Renal cortical epithelial cell (primary cell): ENCODE results near the gene C5orf34. TPM values are rescaled to one million over a fixed set of nuclear protein-coding genes. Genes with fewer than 3 reads are reported as not detected.
A peak's percentile ranks its signal among the peaks of the same experiment; 100 is the strongest.
"Not testable (repeated sequence)": the region's sequence is repeated elsewhere in the genome, so short reads cannot be mapped to it uniquely, and the experiment has no call there.

Source experiments
- DNase-seq: peaks from one replicate; pipeline ENCODE4 v3.0.0-alpha.2; 2011; ENCODE audit warnings: low read depth
- total RNA-seq: library from RNA; depleted of rRNA; stranded (reverse); fragments of >200 nt; gene quantifications from 2 replicates; pipeline ENCODE4 v1.2.3, GENCODE V29; 2014

Gene C5orf34
- total RNA-seq, 1 donor from 2014 or later = 1.7 TPM

DNA sequence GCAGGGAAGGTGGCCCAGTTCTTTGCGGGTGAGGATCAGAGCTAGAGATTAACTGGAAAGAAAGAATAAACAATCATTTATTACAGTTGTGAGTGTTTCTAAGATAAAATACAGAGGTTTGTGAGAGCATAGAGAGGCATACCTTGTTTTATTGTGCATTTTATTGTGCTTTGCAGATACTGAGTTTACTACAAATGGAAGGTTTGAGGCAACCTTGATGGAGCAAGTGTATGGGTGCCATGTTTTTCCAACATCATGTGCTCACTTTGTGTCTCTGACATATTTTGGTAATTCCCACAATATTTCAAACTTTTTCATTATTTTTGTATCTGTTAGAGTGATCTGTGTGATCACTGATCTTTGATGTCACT lies 715 bp upstream of the C5orf34 start:
- no peak for DNase-seq

- DNase-seq = peak; percentile 72
Observed at GRCh38 chr5:43514471-43514815, 505 bp downstream of the C5orf34 start.

DNA sequence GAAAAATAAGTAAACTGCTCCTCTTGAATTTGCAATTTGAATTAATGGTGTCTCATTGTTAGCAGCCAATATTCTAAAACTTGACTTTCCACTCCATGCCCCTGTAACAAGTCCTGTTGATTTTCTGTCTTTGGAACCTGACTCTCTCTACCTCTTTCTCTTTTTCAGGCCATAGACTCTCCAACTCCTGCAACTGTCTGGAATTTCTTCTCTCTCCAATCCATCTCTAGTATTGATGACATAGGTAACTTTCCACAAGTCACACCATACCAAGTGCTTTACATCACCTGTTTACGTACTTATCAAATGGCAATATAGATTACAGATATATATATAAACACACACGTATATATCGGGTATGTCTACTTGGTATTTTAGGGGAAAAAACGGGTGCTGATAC lies 923 bp downstream of the C5orf34 start:
- DNase-seq = peak; percentile 9

- DNase-seq = not testable (repeated sequence)
Observed at GRCh38 chr5:43511062-43511461, 3.9 kb downstream of the C5orf34 start.

DNA sequence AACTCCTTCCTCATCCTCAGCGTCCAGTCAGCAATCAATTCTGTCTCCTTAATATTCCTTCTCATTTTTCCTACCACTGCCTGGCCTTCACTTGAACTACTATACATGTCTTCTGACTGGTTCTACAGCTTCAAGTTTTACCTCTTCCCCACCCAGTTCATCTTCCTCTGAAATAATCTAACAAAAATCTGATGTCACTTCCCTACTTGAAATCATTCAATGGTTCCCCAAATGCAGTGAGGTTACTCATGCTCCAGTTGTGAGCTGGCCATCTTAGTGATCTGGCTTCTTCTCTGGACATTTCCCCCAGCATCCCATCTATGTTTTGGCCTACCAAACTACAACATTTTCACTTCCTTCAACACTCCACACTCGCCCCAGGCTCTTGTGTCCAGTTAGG lies 16.4 kb downstream of the C5orf34 start:
- no peak for DNase-seq

- DNase-seq = no peak
Observed at GRCh38 chr5:43497311-43498104, 17.4 kb downstream of the C5orf34 start.

DNA sequence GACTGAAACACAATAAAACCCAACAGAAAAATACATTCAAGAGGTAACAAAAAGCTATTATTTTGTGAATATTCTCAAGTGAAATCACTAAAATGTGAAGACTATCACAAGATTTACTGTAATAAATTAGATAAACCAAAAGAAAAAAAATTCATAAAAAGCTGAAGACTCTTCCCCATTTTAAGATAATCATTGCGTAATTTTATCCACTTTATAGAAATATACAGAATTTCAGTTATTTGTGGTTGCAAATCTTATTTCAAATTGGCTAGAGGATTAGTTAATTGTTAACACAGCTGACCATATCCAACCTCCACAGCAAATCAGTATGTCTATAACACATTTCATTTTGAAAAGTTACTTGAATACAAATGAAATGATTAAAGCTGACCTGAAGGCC lies 23.6 kb downstream of the C5orf34 start:
- DNase-seq = no peak

GRCh38 chr5:43486353-43486752 lies 28.6 kb downstream of the C5orf34 start:
- DNase-seq = no peak

DNA sequence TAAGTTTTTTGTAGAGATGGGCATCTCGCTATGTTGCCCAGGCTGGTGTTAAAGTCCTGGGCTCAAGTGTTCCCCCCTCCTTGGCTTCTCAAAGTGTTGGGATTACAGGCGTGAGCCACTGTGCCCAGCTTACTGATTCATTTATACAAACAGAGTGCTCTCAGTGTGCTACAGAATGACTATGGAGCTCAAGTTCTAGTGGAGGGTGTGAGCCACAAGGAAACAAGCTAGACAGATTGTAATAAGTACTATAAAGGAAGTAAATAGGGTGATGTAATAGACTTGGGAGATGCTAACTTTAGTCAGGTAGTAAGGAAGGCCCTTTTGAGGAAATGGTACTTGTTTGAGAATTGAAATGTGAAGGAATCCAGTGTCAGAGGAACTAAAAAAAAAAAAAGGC lies 29.5 kb downstream of the C5orf34 start:
- peak; percentile 27 for DNase-seq

- DNase-seq = peak; percentile 80
Observed at GRCh38 chr5:43484106-43484849, 30.7 kb downstream of the C5orf34 start.

- DNase-seq = peak; percentile 84
Observed at GRCh38 chr5:43483298-43484105, 31.4 kb downstream of the C5orf34 start, which contains the start of gene TMEM267. Gene TMEM267 (minus strand): TSS chr5:43483865. CDS start chr5:43453969, 29,896 bp downstream.

- DNase-seq = peak; percentile 29
Observed at GRCh38 chr5:43482490-43483297, 32.3 kb downstream of the C5orf34 start.

DNA sequence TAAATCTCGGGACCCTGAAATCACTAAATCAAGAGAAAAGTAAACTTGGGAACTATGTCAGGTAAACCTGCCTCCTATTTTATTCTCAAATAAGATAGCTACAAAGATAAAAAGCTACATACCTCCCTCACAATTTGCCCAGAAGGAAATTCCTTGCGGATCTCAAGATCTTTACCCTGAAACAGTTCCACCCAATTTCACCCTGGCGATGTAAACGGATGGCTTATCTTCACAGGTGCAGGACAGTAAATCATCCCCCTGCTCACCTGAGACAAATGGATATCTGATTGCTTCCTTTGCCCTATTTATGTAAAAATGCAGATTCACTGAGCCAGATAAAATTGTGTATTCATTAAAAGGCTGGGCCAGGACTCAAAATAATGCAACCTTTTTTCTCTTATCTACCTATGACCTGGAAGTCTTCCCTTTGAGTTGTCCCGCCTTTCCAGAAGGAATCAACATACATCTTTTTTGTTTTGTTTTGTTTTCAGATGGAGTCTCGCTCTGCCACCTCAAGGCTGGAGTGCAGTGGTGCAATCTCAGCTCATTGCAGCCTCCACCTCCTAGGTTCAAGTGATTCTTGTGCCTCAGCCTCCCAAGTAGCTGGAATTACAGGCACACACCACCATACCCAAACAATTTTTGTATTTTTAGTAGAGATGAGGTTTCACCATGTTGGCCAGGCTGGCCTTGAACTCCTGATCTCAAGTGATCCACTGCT lies 45.1 kb downstream of the C5orf34 start:
- DNase-seq = peak; percentile 2

DNA sequence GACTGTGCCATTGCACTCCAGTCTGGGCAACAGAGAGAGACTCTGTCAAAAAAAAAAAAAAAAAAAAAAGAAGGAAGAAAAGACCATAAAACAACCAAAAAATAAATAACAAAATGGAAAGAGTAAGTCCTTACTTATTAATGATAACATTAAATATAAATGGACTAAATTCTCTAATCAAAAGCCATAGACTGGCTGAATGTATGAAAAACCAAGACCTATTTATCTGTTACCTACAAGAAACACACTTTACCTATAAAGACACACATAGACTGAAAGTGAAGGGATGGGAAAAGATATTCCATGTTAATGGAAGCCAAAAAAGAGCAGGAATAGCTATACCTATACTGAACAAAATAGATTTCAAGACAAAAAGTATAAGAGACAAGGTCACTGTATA lies 47.8 kb downstream of the C5orf34 start:
- no peak for DNase-seq

DNA sequence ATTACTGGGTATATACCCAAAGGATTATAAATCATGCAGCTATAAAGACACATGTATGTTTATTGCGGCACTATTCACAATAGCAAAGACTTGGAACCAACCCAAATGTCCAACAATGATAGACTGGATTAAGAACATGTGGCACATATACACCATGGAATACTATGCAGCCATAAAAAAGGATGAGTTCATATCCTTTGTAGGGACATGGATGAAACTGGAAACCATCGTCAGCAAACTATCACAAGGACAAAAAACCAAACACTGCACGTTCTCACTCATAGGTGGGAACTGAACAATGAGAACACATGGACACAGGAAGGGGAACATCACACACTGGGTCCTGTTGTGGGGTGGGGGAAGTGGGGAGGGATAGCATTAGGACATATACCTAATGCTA lies 49.5 kb downstream of the C5orf34 start:
- DNase-seq = not testable (repeated sequence)

GRCh38 chr5:43461066-43461465 lies 53.9 kb downstream of the C5orf34 start:
- no peak for DNase-seq

- DNase-seq = no peak
Observed at GRCh38 chr5:43456556-43456955, 58.4 kb downstream of the C5orf34 start.

- not testable (repeated sequence) for DNase-seq
Observed at GRCh38 chr5:43441575-43441974, 73.4 kb downstream of the C5orf34 start.

DNA sequence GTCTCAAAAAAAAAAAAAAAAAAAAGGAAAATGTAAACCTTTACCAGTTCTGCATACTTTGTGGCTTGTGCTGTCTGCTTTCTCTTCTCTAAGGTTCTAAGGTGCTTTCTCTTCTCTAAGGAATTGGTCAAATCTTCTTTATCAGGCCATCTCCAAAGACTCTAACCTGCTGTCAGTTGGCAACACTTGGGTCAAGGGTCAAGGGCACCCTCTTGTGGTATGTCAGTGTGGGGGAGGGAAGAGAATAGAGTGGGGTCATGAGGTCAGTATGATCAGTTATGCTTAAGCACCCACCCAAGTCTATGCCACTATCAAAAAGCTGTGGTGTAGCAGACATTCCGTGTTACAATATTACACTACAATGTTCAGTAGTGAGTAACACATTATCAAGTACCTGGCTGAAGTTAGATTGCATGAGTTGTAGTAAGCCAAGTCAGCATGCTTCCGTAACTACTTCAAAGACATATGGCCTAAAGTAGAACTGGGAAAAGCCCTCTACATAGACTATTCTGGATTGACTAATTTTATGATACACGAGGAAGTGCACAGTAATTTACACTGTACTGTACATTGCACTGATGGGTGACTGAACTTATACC lies 77.8 kb downstream of the C5orf34 start:
- no peak for DNase-seq
